Ovary (tissue), 9 donors: ENCODE results near the gene UGT1A6. TPM values are rescaled to one million over a fixed set of nuclear protein-coding genes. Genes with fewer than 3 reads are reported as not detected.
A peak's percentile ranks its signal among the peaks of the same experiment; 100 is the strongest.

Source experiments
- DNase-seq, 5 donors: peaks; one replicate each; pipeline ENCODE4 v3.0.0-alpha.2; 2019 to 2020
- H3K27ac ChIP-seq, 2 donors: fragments of 200-600 bp; one replicate each; pipeline versions ENCODE4 v1.5.1 to v1.8.0; 2019 to 2022
- H3K27me3 ChIP-seq: fragments of 200-600 bp; one replicate; pipeline ENCODE4 v1.8.0; 2022
- H3K36me3 ChIP-seq: fragments of 200-600 bp; sonication (generic); one replicate; pipeline ENCODE4 v1.5.1; 2019
- H3K4me1 ChIP-seq: one replicate; pipeline ENCODE4 v1.8.1; 2013; ENCODE audit warnings: mild to moderate bottlenecking, moderate library complexity; ENCODE audit not compliant: insufficient read depth
- H3K4me3 ChIP-seq: fragments of 200-600 bp; sonication (generic); one replicate; pipeline ENCODE4 v1.5.1; 2017
- H3K9me3 ChIP-seq, 2 donors: fragments of 200-600 bp in 1 of 2; sonication (generic) in 1 of 2; one replicate each; pipeline versions ENCODE4 v1.5.1 to v1.8.1; 2013 to 2019; ENCODE audit warnings: mild to moderate bottlenecking in 1 of 2, moderate library complexity in 1 of 2
- CTCF ChIP-seq, 3 donors: fragments of 450-650 bp in 2 of 3; fragments of 200-600 bp in 1 of 3; IDR thresholded peaks; one replicate each; pipeline versions ENCODE4 v1.5.1 to v1.8.0; 2016 to 2022; ENCODE audit warnings: antibody characterized with exemption in 3 of 3, mild to moderate bottlenecking in 1 of 3
- EP300 ChIP-seq: sonication (generic); formaldehyde crosslinking; IDR thresholded peaks from one replicate; pipeline ENCODE4 v1.6.1; 2017; ENCODE audit warnings: antibody characterized with exemption
- POLR2A ChIP-seq: fragments of 450-650 bp; IDR thresholded peaks from one replicate; pipeline ENCODE4 v1.6.1; 2017; ENCODE audit warnings: antibody characterized with exemption, mild to moderate bottlenecking, moderate library complexity
- WGBS, 3 donors: extraction: QIAGEN DNeasy Blood & Tissue Kit in 1 of 3; methylation state at CpG; one replicate each; pipeline versions ENCODE4 v1.1.5 to v1.1.7; 2013 to 2017; 5-methylcytosine and 5-hydroxymethylcytosine counted together
- intact Hi-C, 4 donors: fragments of 100-400 bp; cut with DNase I; formaldehyde crosslinking; loops; one replicate each; pipeline versions ENCODE4 v1.11.0 to v1.15.1; 2022 to 2023
- polyA plus RNA-seq, 2 donors: library from polyadenylated mRNA; stranded (reverse); fragments of 200-250 nt in 1 of 2; fragments of 350-450 nt in 1 of 2; fragmentation: Illumina TruSeq in 1 of 2; extraction: RNeasy Lipid Tissue Mini Kit (QIAGEN cat#74804) in 1 of 2; gene quantifications; one replicate each; pipeline ENCODE4 v1.2.3, GENCODE V29; 2013 to 2014
- total RNA-seq, 7 donors: library from RNA; depleted of rRNA in 2 of 7; stranded (reverse); fragments of >200 nt in 2 of 7; fragmentation: NEBNext Ultra II Directional in 3 of 7; extraction: Animal tissue kit (Norgen Biotek cat#: 25700) in 3 of 7; gene quantifications; one replicate each; pipeline versions ENCODE4 v1.1.0 to v1.2.4, GENCODE V29; 2016 to 2023
- donor health status: DM: no; HTN: no; CAD: no; lungs with moderate emphysema.
- donor health status: DM: no; HTN: no; CAD: no.
- donor health status: Bipolar disorder and iron deficiency.
- donor health status: DM: yes; HTN: yes; CAD: no.
- donor health status: DM: no; HTN: no; CAD: no.
- donor health status: DM: yes; HTN: yes; CAD: no.

UGT1A6 gene
- total and polyA plus RNA-seq, 9 donors: not detected

DNA sequence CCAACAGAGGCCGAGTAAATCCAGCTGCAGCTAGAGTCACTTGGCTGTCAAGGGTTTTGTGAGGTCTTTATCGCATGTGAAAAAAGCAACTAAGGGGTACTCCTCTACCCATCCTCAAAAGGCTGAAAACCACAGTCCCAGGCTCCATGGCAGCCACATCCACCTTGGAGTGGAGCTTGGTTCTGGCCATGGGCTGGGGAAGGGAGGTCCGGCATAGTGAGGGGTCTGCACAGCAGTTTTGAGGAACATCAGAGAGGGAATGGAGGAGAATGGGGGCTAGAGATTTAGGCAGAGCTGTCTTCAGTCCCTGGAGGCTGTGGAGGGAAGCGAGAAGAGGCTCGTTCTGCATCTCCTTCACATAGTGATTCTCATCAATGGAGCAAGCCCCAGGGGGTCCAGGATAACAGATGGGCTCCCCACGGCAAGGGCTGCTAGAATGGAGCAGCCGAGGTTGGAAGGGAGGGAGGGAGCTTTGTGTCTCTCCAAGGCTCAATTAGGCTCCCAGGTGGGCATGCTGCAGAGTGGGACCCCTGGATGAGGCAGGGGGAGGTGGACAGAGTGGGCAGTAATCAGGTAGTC lies 106.5 kb downstream of the UGT1A6 start:
- no peaks in the 10 kb centered on the region for H3K9me3 ChIP-seq
- 58 to 61% (median 59%) methylated on average over 7 of the region's 7 CpGs for WGBS, 3 donors
- H3K4me3 ChIP-seq: no peak overlapping the region
- TF ChIP-seq CTCF (IDR thresholded peaks at IDR 0.05) (no peak), EP300 (no peak), POLR2A (no peak)
- intact Hi-C loops: no loop called here
- no peak for DNase-seq
- no peaks in the 10 kb centered on the region for H3K36me3 ChIP-seq
- H3K27me3 ChIP-seq: no peaks in the 10 kb centered on the region
- no peak overlapping the region for H3K27ac ChIP-seq
- H3K4me1 ChIP-seq: no peaks in the 10 kb centered on the region

- intact Hi-C loops: no loop called here
Measured at GRCh38 chr2:233799716-233800115, 107.0 kb downstream of the UGT1A6 start.

DNA sequence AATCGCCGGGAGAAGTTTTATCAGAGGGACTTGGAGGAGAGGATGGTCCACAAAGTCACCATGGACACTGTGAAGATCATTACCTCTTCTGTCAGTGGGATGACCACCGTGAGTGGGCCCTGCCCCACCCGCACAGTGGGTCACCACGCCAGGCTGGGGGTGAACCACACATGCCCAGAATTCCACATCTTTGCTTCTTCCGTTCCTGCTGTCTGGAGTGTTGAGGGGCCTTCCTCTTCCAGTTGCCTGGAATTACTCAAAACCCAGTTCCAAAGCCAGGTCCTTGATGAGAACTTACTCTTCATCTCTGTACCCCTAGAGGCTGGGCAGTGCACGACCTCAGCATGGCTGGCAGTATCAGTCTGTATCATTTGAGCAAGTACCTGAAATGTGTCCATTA lies 107.5 kb downstream of the UGT1A6 start:
- no peak overlapping the region for H3K4me3 ChIP-seq
- WGBS, 3 donors: 71 to 79% (median 78%) methylated on average over 7 of the region's 7 CpGs
- no peaks in the 10 kb centered on the region for H3K27me3 ChIP-seq
- intact Hi-C loops: no loop called here
- TF ChIP-seq CTCF (IDR thresholded peaks at IDR 0.05): no peak
- TF ChIP-seq POLR2A: no peak
- no peak for TF ChIP-seq EP300
- peak in 1 of 5 donors; percentile 9 for DNase-seq
- no peak overlapping the region for H3K27ac ChIP-seq
- H3K9me3 ChIP-seq: no peaks in the 10 kb centered on the region
- no peaks in the 10 kb centered on the region for H3K36me3 ChIP-seq
- no peaks in the 10 kb centered on the region for H3K4me1 ChIP-seq

More at GRCh38 chr2:233799716-233800115, 107.0 kb downstream of the UGT1A6 start:
- WGBS, 3 donors: 39 to 82% (median 42%) methylated on average over 5 of the region's 5 CpGs
- Histone ChIP-seq H3K36me3 (no peaks in the 10 kb centered on the region), H3K27ac (no peak overlapping the region), H3K9me3 (no peaks in the 10 kb centered on the region), H3K4me3 (no peak overlapping the region), H3K4me1 (no peaks in the 10 kb centered on the region), H3K27me3 (no peaks in the 10 kb centered on the region)
- TF ChIP-seq POLR2A (no peak), EP300 (no peak), CTCF (IDR thresholded peaks at IDR 0.05) (no peak)
- DNase-seq: peak in 2 of 5 donors; percentile 3 to 7

GRCh38 chr2:233801357-233802131 lies 108.9 kb downstream of the UGT1A6 start:
- intact Hi-C loops: no loop called here

More at GRCh38 chr2:233801357-233802131, 108.9 kb downstream of the UGT1A6 start:
- Histone ChIP-seq H3K36me3 (no peaks in the 10 kb centered on the region), H3K27me3 (no peaks in the 10 kb centered on the region), H3K4me3 (no peak overlapping the region), H3K4me1 (no peaks in the 10 kb centered on the region), H3K27ac (no peak overlapping the region), H3K9me3 (no peaks in the 10 kb centered on the region)
- TF ChIP-seq POLR2A (no peak), CTCF (IDR thresholded peaks at IDR 0.05) (no peak), EP300 (no peak)
- WGBS, 3 donors: 74 to 79% (median 77%) methylated on average over 9 of the region's 9 CpGs
- peak in 2 of 5 donors; percentile 3 to 7 for DNase-seq
